Smooth muscle cell (in vitro differentiated cells): ENCODE results near the gene PKD1. TPM values are rescaled to one million over a fixed set of nuclear protein-coding genes. Genes with fewer than 3 reads are reported as not detected.
"Not testable (repeated sequence)": the region's sequence is repeated elsewhere in the genome, so short reads cannot be mapped to it uniquely, and the experiment has no call there.

Source experiments
- DNase-seq: peaks from one replicate; lab custom pipeline; 2025; ENCODE audit not compliant: unreplicated experiment; lab: John Stamatoyannopoulos, UW
- H2AFZ ChIP-seq: fragments of 200-600 bp; sonication (generic); 2 replicates; pipeline ENCODE4 v1.6.0; 2016; ENCODE audit warnings: antibody characterized with exemption, low read depth, mild to moderate bottlenecking
- H3F3A ChIP-seq: fragments of 200-600 bp; sonication (generic); 2 replicates; pipeline ENCODE4 v1.6.0; 2017; ENCODE audit warnings: antibody characterized with exemption, low read depth
- H3K27ac ChIP-seq: fragments of 200-600 bp; sonication (generic); 2 replicates; pipeline ENCODE4 v1.5.1; 2016; ENCODE audit warnings: low read depth, mild to moderate bottlenecking
- H3K27me3 ChIP-seq: fragments of 200-600 bp; sonication (generic); 2 replicates; pipeline ENCODE4 v1.6.1; 2016; ENCODE audit warnings: low read depth, mild to moderate bottlenecking
- H3K36me3 ChIP-seq: fragments of 200-600 bp; sonication (generic); 2 replicates; pipeline ENCODE4 v1.5.1; 2016; ENCODE audit warnings: low read depth
- H3K4me1 ChIP-seq: fragments of 200-600 bp; sonication (generic); 2 replicates; pipeline ENCODE4 v1.5.1; 2016; ENCODE audit warnings: low read depth
- H3K4me2 ChIP-seq: fragments of 200-600 bp; sonication (generic); 2 replicates; pipeline ENCODE4 v1.6.0; 2016; ENCODE audit warnings: mild to moderate bottlenecking
- H3K4me3 ChIP-seq: fragments of 200-600 bp; sonication (generic); 2 replicates; pipeline ENCODE4 v1.5.1; 2016; ENCODE audit warnings: mild to moderate bottlenecking
- H3K79me2 ChIP-seq: fragments of 200-600 bp; sonication (generic); 2 replicates; pipeline ENCODE4 v1.6.0; 2016; ENCODE audit warnings: low read depth, mild to moderate bottlenecking
- H3K9ac ChIP-seq: fragments of 200-600 bp; sonication (generic); 2 replicates; pipeline ENCODE4 v1.6.0; 2016; ENCODE audit warnings: low read depth
- H3K9me3 ChIP-seq: fragments of 200-600 bp; sonication (generic); replicated peaks from 2 replicates; pipeline ENCODE4 v1.5.1; 2016; ENCODE audit warnings: low read depth
- H4K20me1 ChIP-seq: fragments of 200-600 bp; sonication (generic); 2 replicates; pipeline ENCODE4 v1.6.0; 2016; ENCODE audit warnings: low read depth
- WGBS: methylation state at CpG from one replicate; pipeline ENCODE4 v1.1.7; 2016; ENCODE audit warnings: low lambda C conversion rate; 5-methylcytosine and 5-hydroxymethylcytosine counted together
- polyA plus RNA-seq: library from polyadenylated mRNA; unstranded; fragments of >200 nt; fragmentation: Nextera tagmentation; extraction: Ambion mirVana; gene quantifications from 2 replicates; pipeline ENCODE4 v1.2.1, GENCODE V29; 2016
- total RNA-seq: library from RNA; depleted of rRNA; stranded (reverse); fragments of >200 nt; gene quantifications from 2 replicates; pipeline ENCODE4 v1.2.3, GENCODE V29; 2014
- TF ChIP-seq, protein P1 (sequence below): fragments of 200-600 bp; sonication (generic); IDR thresholded peaks from 2 replicates; pipeline ENCODE4 v1.5.1; 2017; ENCODE audit warnings: borderline replicate concordance, mild to moderate bottlenecking, antibody characterized with exemption; ENCODE audit not compliant: insufficient read depth, poor library complexity, severe bottlenecking

The PKD1 gene
- total and polyA plus RNA-seq, 2 experiments from 2014 or later = 47.9 to 70.1 TPM

DNA sequence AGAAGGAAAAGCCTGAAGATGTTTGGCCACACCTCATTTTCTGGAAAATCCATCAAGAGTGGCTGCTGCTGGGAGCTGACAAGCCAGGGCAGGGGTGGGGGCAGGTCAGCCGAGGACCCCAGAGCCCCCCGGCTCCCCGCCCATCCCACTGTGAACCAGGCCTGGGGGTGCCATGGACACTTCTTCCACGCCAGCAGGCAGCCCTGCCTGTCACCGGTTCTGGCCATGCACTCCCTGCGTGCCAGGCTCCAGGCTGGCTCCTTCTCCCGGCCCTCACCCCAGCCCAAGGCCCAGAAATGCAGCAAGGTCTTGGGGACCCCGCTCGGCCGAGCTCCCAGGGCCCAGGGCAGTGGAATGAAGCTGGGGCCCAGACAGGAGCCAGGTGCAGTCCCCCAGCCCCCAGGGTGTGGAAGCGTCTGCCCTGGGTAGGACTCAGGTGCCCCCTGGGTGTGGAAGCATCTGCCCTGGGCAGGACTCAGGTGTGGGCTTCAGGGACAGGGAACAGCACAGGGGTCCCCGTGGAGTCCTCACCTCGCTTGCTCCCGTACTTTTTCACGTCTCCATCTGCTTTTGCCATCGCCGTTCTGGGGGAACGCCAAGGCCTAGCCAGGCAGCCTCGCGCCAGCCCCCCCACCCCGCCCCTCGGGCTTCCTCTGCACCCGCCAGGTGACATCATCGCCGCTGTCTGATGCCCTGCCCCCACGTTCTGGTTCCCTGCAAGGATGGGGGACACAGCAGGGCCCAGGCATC, 12.6 kb downstream of the PKD1 start:
- Histone ChIP-seq H3K4me1 (peaks cover 13% of the 10 kb centered on the region), H4K20me1 (peaks cover 27% of the 10 kb centered on the region), H3K79me2 (peaks cover 50% of the 10 kb centered on the region)
- H3K9me3 ChIP-seq, H3K4me2 ChIP-seq, H3K4me3 ChIP-seq, H2AFZ ChIP-seq, H3K27me3 ChIP-seq, H3K36me3 ChIP-seq, DNase-seq, H3F3A ChIP-seq, H3K9ac ChIP-seq, H3K27ac ChIP-seq: not testable (repeated sequence)
- 95% methylated on average over 8 of the region's 26 CpGs for WGBS

DNA sequence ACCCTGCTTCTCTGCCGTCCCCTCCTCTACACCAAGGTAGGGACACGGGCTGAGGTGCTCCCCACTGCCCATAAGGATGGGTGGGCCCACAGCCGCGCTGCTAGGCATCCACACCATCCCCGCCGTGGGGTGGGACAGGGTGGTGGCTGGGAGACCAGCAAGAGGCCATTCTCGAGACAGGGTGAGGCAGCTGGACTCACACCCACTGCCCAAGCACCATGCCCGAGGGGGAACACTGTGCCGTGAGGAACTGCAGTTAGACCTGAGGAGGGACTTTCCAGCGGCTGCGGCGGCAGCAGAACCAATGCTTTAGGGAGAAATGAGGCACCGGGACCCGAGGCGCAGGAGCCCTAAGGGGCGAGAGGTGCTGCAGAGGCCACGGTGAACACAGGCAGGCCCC, 13.3 kb downstream of the PKD1 start:
- DNase-seq = no peak
- no peak overlapping the region for H3K4me3 ChIP-seq
- H3F3A ChIP-seq = no peaks in the 10 kb centered on the region
- no peak overlapping the region for H3K27ac ChIP-seq
- H3K4me1 ChIP-seq = peaks cover 13% of the 10 kb centered on the region
- TF ChIP-seq, protein P1, sequence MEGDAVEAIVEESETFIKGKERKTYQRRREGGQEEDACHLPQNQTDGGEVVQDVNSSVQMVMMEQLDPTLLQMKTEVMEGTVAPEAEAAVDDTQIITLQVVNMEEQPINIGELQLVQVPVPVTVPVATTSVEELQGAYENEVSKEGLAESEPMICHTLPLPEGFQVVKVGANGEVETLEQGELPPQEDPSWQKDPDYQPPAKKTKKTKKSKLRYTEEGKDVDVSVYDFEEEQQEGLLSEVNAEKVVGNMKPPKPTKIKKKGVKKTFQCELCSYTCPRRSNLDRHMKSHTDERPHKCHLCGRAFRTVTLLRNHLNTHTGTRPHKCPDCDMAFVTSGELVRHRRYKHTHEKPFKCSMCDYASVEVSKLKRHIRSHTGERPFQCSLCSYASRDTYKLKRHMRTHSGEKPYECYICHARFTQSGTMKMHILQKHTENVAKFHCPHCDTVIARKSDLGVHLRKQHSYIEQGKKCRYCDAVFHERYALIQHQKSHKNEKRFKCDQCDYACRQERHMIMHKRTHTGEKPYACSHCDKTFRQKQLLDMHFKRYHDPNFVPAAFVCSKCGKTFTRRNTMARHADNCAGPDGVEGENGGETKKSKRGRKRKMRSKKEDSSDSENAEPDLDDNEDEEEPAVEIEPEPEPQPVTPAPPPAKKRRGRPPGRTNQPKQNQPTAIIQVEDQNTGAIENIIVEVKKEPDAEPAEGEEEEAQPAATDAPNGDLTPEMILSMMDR = no peak
- H3K79me2 ChIP-seq = peaks cover 51% of the 10 kb centered on the region
- H3K36me3 ChIP-seq = no peaks in the 10 kb centered on the region
- whole genome bisulfite sequencing = 94% methylated on average over 15 of the region's 17 CpGs
- no peaks in the 10 kb centered on the region for H3K27me3 ChIP-seq
- no peaks in the 10 kb centered on the region for H3K9me3 ChIP-seq
- no peak overlapping the region for H3K9ac ChIP-seq
- H3K4me2 ChIP-seq = no peak overlapping the region
- H4K20me1 ChIP-seq = peaks cover 27% of the 10 kb centered on the region
- no peak overlapping the region for H2AFZ ChIP-seq

DNA sequence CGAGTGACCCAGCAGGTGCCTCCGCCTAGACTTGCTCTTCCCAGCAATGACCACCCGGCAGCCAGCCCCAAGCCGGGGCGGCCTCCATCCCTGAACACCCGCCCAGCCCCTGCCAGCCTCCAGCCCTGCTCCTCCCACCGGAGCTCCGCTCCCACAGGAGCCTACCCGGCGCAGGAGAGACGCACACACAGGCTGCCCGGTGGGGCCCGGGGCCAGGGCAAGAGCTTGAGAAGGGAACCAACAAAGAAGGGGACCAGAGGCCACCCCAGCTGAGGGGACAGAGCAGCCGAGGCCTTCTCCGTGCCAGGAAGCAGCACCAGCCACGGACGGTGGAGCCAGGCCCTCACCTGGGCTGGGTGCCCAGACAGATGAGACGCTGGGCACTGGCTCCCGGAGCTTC, 13.8 kb downstream of the PKD1 start:
- Histone ChIP-seq H3K79me2 (peaks cover 51% of the 10 kb centered on the region), H3K27ac (no peak overlapping the region), H4K20me1 (peaks cover 27% of the 10 kb centered on the region), H3K4me3 (no peak overlapping the region), H3K9ac (no peak overlapping the region), H3K9me3 (no peaks in the 10 kb centered on the region), H3K27me3 (no peaks in the 10 kb centered on the region), H3K4me2 (no peak overlapping the region), H2AFZ (no peak overlapping the region), H3F3A (no peaks in the 10 kb centered on the region), H3K4me1 (peaks cover 13% of the 10 kb centered on the region), H3K36me3 (no peaks in the 10 kb centered on the region)
- no peak for DNase-seq
- 92% methylated on average over 19 of the region's 19 CpGs for WGBS
- TF ChIP-seq, protein P1 = no peak

DNA sequence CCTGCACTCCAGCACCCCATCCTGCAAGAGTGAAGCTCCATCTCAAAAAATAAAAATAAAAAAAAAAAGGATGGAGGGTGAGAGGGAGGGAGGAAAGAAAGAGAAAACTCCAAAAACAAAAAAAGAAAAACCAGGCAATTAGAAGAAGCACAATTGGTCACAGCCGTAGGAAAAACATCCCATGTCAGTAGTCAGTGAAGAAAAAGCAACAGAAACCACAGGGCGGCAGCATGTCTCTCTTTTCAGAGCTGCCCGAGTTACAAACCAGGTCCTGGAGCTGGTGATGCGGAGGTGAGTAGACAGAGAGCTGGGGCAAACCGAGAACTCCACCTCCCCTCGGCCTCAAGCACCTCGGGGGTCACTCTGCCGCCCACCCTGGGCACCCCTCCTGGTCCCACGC, 14.4 kb downstream of the PKD1 start:
- H3K36me3 ChIP-seq, H3K4me3 ChIP-seq, DNase-seq, H2AFZ ChIP-seq, H3K9me3 ChIP-seq, H3F3A ChIP-seq, H3K4me2 ChIP-seq, H3K27me3 ChIP-seq, H3K9ac ChIP-seq, H3K27ac ChIP-seq: not testable (repeated sequence)
- Histone ChIP-seq H3K4me1 (peaks cover 13% of the 10 kb centered on the region), H3K79me2 (peaks cover 46% of the 10 kb centered on the region), H4K20me1 (peaks cover 30% of the 10 kb centered on the region)
- WGBS = 66% methylated on average over 8 of the region's 9 CpGs
- TF ChIP-seq, protein P1 = peak; percentile 15

DNA sequence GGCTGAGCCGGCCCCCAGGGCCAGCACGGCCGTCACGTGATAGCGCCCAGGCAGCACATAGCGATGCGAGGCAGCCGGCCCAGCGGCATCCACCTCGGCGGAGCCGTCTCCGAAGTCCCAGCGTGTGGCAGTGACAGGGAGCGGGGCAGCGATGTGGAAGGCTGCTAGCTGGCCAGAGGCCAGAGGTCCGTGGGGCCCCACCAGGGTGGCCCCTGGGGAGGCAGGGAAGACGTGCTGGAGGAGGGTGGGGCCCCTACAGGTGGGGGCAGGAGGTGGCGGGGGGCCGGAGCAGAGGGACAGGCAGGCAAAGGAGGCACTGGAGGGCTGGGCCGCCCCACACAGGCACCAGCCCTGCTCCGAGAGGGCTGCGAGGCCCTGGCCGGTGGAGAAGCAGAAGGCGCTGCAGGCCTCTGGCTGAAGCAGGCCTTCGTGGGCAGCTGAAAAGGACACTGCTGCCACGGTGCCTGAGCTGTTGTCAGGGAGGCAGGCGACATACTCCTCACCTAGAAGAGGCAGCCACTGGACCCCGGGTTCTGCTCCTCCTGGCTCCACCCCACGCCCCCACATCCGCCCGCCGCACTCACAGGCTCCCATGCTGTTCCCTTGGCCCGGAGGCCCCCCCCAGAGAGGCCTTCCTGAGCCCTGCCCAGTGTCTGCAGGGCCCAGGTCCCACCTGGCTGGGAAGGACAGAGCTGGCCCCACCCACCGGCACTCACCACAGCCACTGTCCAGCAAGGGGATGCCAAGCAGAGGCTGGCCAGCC, 17.6 kb downstream of the PKD1 start:
- WGBS = 90% methylated on average over 20 of the region's 35 CpGs
- H3K9me3 ChIP-seq = not testable (repeated sequence)

DNA sequence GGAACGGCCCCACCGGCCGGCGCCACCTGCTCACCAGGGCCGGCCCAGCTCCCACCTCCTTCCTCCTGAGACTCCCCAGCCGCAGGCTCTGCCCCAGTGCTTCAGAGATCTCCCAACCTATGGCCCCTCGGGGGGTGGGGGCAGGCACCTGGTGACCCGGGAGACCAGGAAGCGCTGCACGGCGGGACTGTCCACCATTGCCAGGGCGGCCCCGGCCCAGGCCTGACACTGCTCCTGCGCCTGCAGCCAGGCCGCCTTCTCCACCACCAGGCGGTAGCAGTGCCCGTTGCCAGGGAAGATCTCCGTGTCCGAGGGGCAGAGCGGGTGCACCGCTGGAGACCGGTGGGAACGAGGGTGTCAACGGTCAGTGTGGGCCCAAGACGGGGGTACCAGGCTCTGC, 18.4 kb downstream of the PKD1 start:
- H3K4me1 ChIP-seq, H3K27me3 ChIP-seq, H3K9me3 ChIP-seq, DNase-seq, H3K36me3 ChIP-seq, H3K4me2 ChIP-seq, H2AFZ ChIP-seq, H3K4me3 ChIP-seq, H3F3A ChIP-seq, H3K9ac ChIP-seq, H3K27ac ChIP-seq: not testable (repeated sequence)
- Histone ChIP-seq H4K20me1 (peaks cover 32% of the 10 kb centered on the region), H3K79me2 (peaks cover 37% of the 10 kb centered on the region)
- WGBS = 96% methylated on average over 22 of the region's 25 CpGs

More for the DNA sequence above, 17.6 kb downstream of the PKD1 start:
- H3K4me1 ChIP-seq, H3K27me3 ChIP-seq, H2AFZ ChIP-seq, DNase-seq, H3K36me3 ChIP-seq, H3K4me2 ChIP-seq, H3K9ac ChIP-seq, H3K27ac ChIP-seq, H3F3A ChIP-seq, H3K4me3 ChIP-seq: not testable (repeated sequence)
- H3K79me2 ChIP-seq = peaks cover 37% of the 10 kb centered on the region
- peaks cover 32% of the 10 kb centered on the region for H4K20me1 ChIP-seq
